GM11168 (cell line): ENCODE results near the gene P4HA2.

Source experiments
- in situ Hi-C: fragments of 300-500 bp; cut with MboI; formaldehyde crosslinking; loops from one replicate; pipeline ENCODE4 v1.12.0; 2022; ENCODE audit warnings: low sequenced_read_pairs; ENCODE audit not compliant: unreplicated experiment

P4HA2 gene

GRCh38 chr5:132266031-132266835 lies 38.6 kb upstream of the P4HA2 start:
- in situ Hi-C loops = loop anchor here (25.0 kb wide), 1 partner anchor 246 kb away; no protein-coding TSS in a partner anchor

GRCh38 chr5:132265336-132266030 lies 37.8 kb upstream of the P4HA2 start:
- in situ Hi-C loops = loop anchor here (25.0 kb wide), 1 partner anchor 247 kb away; no protein-coding TSS in a partner anchor

DNA sequence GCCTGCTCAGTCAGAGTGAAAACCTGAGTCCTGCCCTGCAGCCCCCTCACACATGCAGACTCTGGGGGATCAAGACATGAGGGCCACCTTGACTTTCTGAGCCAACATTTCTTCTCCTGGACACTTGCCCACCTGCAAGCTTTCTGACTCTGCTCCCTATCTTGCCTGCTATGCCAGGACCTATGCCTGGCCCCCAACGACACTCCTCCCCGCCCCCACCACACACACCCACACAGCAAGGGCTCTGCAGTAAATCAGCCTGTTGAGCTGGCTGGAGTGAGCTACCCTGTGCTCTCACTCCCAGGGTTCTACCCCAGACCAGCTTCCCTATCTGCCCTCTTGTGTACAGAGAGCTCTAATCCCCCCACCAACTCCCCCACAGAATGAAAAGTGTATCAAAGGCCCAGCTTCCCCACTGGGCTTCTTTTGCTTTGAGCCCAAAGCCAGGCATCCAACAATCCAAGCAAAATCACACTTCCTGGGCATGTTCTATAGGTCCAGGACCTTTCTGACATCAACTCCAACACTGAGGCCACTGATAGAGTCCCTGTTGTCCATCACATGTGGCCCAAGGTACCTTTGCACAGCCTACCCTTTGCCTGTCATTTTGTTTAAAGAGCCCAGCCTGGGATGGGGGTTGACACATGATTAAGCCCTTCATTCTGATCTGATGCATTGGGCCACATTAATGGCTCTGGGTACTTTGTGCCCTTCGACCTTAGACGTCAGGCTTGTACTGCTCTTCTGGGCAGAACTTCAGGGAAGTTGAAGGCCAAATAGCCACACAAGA lies 37.1 kb upstream of the P4HA2 start:
- in situ Hi-C loops = loop anchor here (25.0 kb wide), 1 partner anchor 248 kb away; no protein-coding TSS in a partner anchor

GRCh38 chr5:132263548-132264261 lies 36.1 kb upstream of the P4HA2 start:
- in situ Hi-C loops = loop anchor here (25.0 kb wide), 1 partner anchor 249 kb away; no protein-coding TSS in a partner anchor

- in situ Hi-C loops = loop anchor here (25.0 kb wide), 1 partner anchor 249 kb away; no protein-coding TSS in a partner anchor
Measured at GRCh38 chr5:132262882-132263547, 35.4 kb upstream of the P4HA2 start.

- in situ Hi-C loops = loop anchor here (25.0 kb wide), 1 partner anchor 250 kb away; no protein-coding TSS in a partner anchor
Measured at GRCh38 chr5:132261881-132262845, 34.5 kb upstream of the P4HA2 start.

DNA sequence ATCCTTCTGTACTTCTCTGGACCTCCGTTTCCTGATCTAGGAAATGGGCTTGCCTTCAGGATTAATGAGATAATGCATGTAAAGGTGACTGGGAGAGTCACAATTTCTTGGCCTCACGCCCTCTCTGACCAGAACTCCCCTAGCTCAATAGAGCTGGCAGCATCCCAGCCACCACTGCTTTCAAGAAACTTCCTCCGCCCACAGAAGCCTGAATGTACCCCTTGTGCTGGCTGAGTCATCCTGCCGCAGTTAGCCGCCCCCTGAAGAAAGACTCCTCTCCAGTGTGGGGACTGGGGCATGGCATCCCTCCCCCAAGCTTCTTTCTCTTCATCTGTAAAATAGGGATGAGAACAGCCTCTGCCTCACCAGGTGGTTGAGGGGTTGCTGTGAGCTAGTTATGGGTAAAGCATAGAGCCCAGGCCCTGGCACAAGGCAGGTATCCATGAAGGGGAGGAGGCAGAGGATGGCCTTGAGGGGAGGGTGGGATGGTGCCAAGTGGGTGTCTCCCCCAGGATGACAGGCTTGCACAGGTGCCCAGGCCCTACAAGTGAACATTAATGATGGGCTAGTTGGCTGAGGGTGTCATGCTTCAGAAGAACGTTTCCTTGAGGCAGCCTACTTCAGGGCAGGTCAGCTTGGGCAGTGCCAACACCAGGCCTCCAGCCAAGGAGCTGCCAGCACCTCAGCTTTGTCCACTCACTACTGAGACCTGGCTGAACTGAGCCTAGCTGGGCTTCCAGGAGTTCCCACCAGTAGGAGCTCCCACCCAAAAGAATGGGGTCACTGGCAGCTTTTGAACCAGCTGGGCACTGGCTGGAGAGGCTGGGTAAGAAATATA lies 33.3 kb upstream of the P4HA2 start:
- in situ Hi-C loops = loop anchor here (25.0 kb wide), 1 partner anchor 251 kb away; no protein-coding TSS in a partner anchor

DNA sequence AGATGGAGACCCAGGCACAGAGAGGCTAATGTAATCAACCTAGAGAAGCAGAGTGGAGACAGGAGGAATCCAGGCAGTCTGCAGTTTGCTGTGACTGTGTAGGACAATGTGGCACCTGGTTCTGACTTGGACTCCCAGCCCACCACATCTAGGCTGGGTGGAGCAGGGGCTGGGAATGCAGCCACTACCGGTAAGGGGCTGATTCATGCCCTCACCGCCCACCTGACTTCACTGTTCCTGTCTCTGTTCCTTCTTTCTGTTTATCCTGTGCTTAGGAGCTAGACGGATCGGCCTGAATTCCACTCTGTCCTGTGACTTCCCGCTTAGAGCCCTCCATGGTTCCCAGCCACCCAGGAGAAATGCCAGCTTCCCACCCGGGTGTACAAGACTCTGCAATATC lies 32.4 kb upstream of the P4HA2 start:
- in situ Hi-C loops = loop anchor here (25.0 kb wide), 1 partner anchor 252 kb away; no protein-coding TSS in a partner anchor

DNA sequence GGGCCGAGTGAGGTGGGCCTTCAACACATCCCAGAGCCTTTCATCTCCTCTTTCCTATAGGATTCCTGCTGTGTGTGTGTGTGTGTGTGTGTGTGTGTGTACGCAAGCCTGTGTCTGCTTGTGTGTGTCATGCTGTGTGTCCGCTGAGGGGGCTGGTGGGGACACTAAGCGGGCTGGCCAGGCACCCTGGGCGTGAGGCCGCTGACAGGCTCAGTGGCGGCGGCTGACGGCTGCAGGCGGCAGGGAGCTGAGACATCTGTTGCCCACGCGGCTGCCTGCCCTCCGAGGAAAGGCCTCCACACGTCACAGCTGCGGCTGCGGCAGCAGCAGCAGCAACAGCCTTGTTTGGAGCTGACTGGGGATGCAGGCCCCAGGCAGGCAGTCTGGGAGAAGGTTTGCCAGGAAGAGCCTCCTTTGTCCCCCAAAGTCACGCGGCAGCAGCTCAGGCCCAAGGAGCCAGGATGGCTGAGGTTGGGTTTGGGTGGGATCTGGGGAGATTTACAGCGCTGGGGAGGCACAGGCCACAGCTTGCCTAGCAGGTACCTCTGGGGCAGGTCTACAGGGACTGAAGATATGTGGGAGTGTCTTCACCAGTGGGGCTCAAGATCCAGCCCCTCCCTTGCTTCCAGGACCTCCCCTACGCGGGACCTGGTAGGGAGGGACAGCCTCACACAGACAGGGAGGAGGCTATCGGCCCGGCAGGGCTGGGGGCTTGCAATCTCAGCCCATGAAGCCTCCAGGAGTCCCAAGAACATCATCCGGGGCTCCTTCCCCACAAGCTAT lies 31.6 kb upstream of the P4HA2 start:
- in situ Hi-C loops = loop anchor here (25.0 kb wide), 1 partner anchor 253 kb away; no protein-coding TSS in a partner anchor

- in situ Hi-C loops = loop anchor here (25.0 kb wide), 1 partner anchor 254 kb away; no protein-coding TSS in a partner anchor
Measured at GRCh38 chr5:132258102-132259068, 30.7 kb upstream of the P4HA2 start.

- in situ Hi-C loops = loop anchor here (25.0 kb wide), 1 partner anchor 255 kb away; no protein-coding TSS in a partner anchor
Measured at GRCh38 chr5:132257131-132258101, 29.8 kb upstream of the P4HA2 start, which contains the start of gene PDLIM4. PDLIM4 (plus strand) TSS chr5:132257696; CDS start chr5:132257735, 39 bp downstream.

- in situ Hi-C loops = loop anchor here (25.0 kb wide), 1 partner anchor 256 kb away; no protein-coding TSS in a partner anchor
Measured at GRCh38 chr5:132256783-132257130, 29.1 kb upstream of the P4HA2 start.

GRCh38 chr5:132256086-132256782 lies 28.6 kb upstream of the P4HA2 start:
- in situ Hi-C loops = loop anchor here (25.0 kb wide), 1 partner anchor 256 kb away; no protein-coding TSS in a partner anchor
